ENCODE measurements around the gene FBXO21.

The FBXO21 gene

GRCh38 chr12:117139025-117139717, 51.1 kb downstream of the FBXO21 start:
- Histone ChIP-seq H3K27ac (ENCODE audit: low read depth, low read length, severe bottlenecking) (no peak overlapping the region), H3K9me3 (ENCODE audit: control insufficient read depth, low read length) (no peaks in the 10 kb centered on the region), H3K36me3 (ENCODE audit: control insufficient read depth, insufficient read depth, low read length) (peaks cover 4% of the 10 kb centered on the region), H3K4me3 (ENCODE audit: extremely low read depth, insufficient read depth, low read length, poor library complexity, severe bottlenecking) (no peak overlapping the region), H3K4me1 (ENCODE audit: control insufficient read depth, insufficient read depth, low read length, poor library complexity, severe bottlenecking) (no peaks in the 10 kb centered on the region)
- 99% methylated on average over 5 of the region's 5 CpGs for WGBS, 2 experiments (ENCODE audit: insufficient coverage in 2 of 2)

- H3K4me3 ChIP-seq (ENCODE audit: extremely low read depth, insufficient read depth, low read length, poor library complexity, severe bottlenecking), result no peak overlapping the region
- no peaks in the 10 kb centered on the region for H3K4me1 ChIP-seq (ENCODE audit: control insufficient read depth, insufficient read depth, low read length, poor library complexity, severe bottlenecking)
- WGBS, 2 experiments (ENCODE audit: insufficient coverage in 2 of 2), result 80 to 100% methylated on average over 1 to 2 of the region's 2 CpGs
- H3K9me3 ChIP-seq (ENCODE audit: control insufficient read depth, low read length), result no peaks in the 10 kb centered on the region
- H3K27ac ChIP-seq (ENCODE audit: low read depth, low read length, severe bottlenecking), result no peak overlapping the region
- no peaks in the 10 kb centered on the region for H3K36me3 ChIP-seq (ENCODE audit: control insufficient read depth, insufficient read depth, low read length)
These were observed 55.5 kb downstream of the FBXO21 start for GRCh38 chr12:117134721-117135120.

GRCh38 chr12:117134059-117134458, 56.2 kb downstream of the FBXO21 start:
- H3K4me1 ChIP-seq (ENCODE audit: control insufficient read depth, insufficient read depth, low read length, poor library complexity, severe bottlenecking), result no peaks in the 10 kb centered on the region
- no peak overlapping the region for H3K4me3 ChIP-seq (ENCODE audit: extremely low read depth, insufficient read depth, low read length, poor library complexity, severe bottlenecking)
- WGBS, 2 experiments (ENCODE audit: insufficient coverage in 2 of 2), result 89 to 92% methylated on average over 9 of the region's 10 CpGs
- H3K9me3 ChIP-seq (ENCODE audit: control insufficient read depth, low read length), result no peaks in the 10 kb centered on the region
- H3K27ac ChIP-seq (ENCODE audit: low read depth, low read length, severe bottlenecking), result peak overlapping the region; percentile 62
- H3K36me3 ChIP-seq (ENCODE audit: control insufficient read depth, insufficient read depth, low read length), result no peaks in the 10 kb centered on the region

GRCh38 chr12:117130801-117131200, 59.5 kb downstream of the FBXO21 start:
- Histone ChIP-seq H3K4me1 (ENCODE audit: control insufficient read depth, insufficient read depth, low read length, poor library complexity, severe bottlenecking) (no peaks in the 10 kb centered on the region), H3K4me3 (ENCODE audit: extremely low read depth, insufficient read depth, low read length, poor library complexity, severe bottlenecking) (no peak overlapping the region), H3K9me3 (ENCODE audit: control insufficient read depth, low read length) (peaks cover 25% of the 10 kb centered on the region), H3K27ac (ENCODE audit: low read depth, low read length, severe bottlenecking) (no peak overlapping the region), H3K36me3 (ENCODE audit: control insufficient read depth, insufficient read depth, low read length) (no peaks in the 10 kb centered on the region)
- 76 to 90% methylated on average over 3 to 4 of the region's 7 CpGs for WGBS, 2 experiments (ENCODE audit: insufficient coverage in 2 of 2)

GRCh38 chr12:117129391-117129790, 60.9 kb downstream of the FBXO21 start:
- no peak overlapping the region for H3K4me3 ChIP-seq (ENCODE audit: extremely low read depth, insufficient read depth, low read length, poor library complexity, severe bottlenecking)
- H3K27ac ChIP-seq (ENCODE audit: low read depth, low read length, severe bottlenecking), result no peak overlapping the region
- H3K9me3 ChIP-seq (ENCODE audit: control insufficient read depth, low read length), result peaks cover 25% of the 10 kb centered on the region
- H3K4me1 ChIP-seq (ENCODE audit: control insufficient read depth, insufficient read depth, low read length, poor library complexity, severe bottlenecking), result peaks cover 8% of the 10 kb centered on the region
- WGBS, 2 experiments (ENCODE audit: insufficient coverage in 2 of 2), result 90 to 91% methylated on average over 3 of the region's 5 CpGs
- H3K36me3 ChIP-seq (ENCODE audit: control insufficient read depth, insufficient read depth, low read length), result no peaks in the 10 kb centered on the region

- Histone ChIP-seq H3K27ac (ENCODE audit: low read depth, low read length, severe bottlenecking) (no peak overlapping the region), H3K4me3 (ENCODE audit: extremely low read depth, insufficient read depth, low read length, poor library complexity, severe bottlenecking) (no peak overlapping the region), H3K4me1 (ENCODE audit: control insufficient read depth, insufficient read depth, low read length, poor library complexity, severe bottlenecking) (peaks cover 14% of the 10 kb centered on the region), H3K9me3 (ENCODE audit: control insufficient read depth, low read length) (peaks cover 25% of the 10 kb centered on the region), H3K36me3 (ENCODE audit: control insufficient read depth, insufficient read depth, low read length) (no peaks in the 10 kb centered on the region)
- WGBS, 2 experiments (ENCODE audit: insufficient coverage in 2 of 2), result 98 to 99% methylated on average over 6 of the region's 6 CpGs
These were observed 62.1 kb downstream of the FBXO21 start for GRCh38 chr12:117127933-117128823.

GRCh38 chr12:117126335-117126734, 63.9 kb downstream of the FBXO21 start:
- peaks cover 14% of the 10 kb centered on the region for H3K4me1 ChIP-seq (ENCODE audit: control insufficient read depth, insufficient read depth, low read length, poor library complexity, severe bottlenecking)
- H3K27ac ChIP-seq (ENCODE audit: low read depth, low read length, severe bottlenecking), result no peak overlapping the region
- H3K9me3 ChIP-seq (ENCODE audit: control insufficient read depth, low read length), result peaks cover 25% of the 10 kb centered on the region
- no peak overlapping the region for H3K4me3 ChIP-seq (ENCODE audit: extremely low read depth, insufficient read depth, low read length, poor library complexity, severe bottlenecking)
- no peaks in the 10 kb centered on the region for H3K36me3 ChIP-seq (ENCODE audit: control insufficient read depth, insufficient read depth, low read length)
- WGBS, 2 experiments (ENCODE audit: insufficient coverage in 2 of 2), result 92 to 93% methylated on average over 4 of the region's 4 CpGs

- H3K9me3 ChIP-seq (ENCODE audit: control insufficient read depth, low read length), result peaks cover 25% of the 10 kb centered on the region
- H3K4me3 ChIP-seq (ENCODE audit: extremely low read depth, insufficient read depth, low read length, poor library complexity, severe bottlenecking), result no peak overlapping the region
- H3K36me3 ChIP-seq (ENCODE audit: control insufficient read depth, insufficient read depth, low read length), result no peaks in the 10 kb centered on the region
- peaks cover 14% of the 10 kb centered on the region for H3K4me1 ChIP-seq (ENCODE audit: control insufficient read depth, insufficient read depth, low read length, poor library complexity, severe bottlenecking)
- 96 to 99% methylated on average over 7 of the region's 7 CpGs for WGBS, 2 experiments (ENCODE audit: insufficient coverage in 2 of 2)
- peak overlapping the region; percentile 72 for H3K27ac ChIP-seq (ENCODE audit: low read depth, low read length, severe bottlenecking)
These were observed 64.5 kb downstream of the FBXO21 start for GRCh38 chr12:117125767-117126166.

GRCh38 chr12:117125272-117125613, 65.0 kb downstream of the FBXO21 start:
- Histone ChIP-seq H3K4me1 (ENCODE audit: control insufficient read depth, insufficient read depth, low read length, poor library complexity, severe bottlenecking) (peaks cover 14% of the 10 kb centered on the region), H3K36me3 (ENCODE audit: control insufficient read depth, insufficient read depth, low read length) (no peaks in the 10 kb centered on the region), H3K27ac (ENCODE audit: low read depth, low read length, severe bottlenecking) (peak overlapping the region; percentile 72), H3K9me3 (ENCODE audit: control insufficient read depth, low read length) (peaks cover 25% of the 10 kb centered on the region), H3K4me3 (ENCODE audit: extremely low read depth, insufficient read depth, low read length, poor library complexity, severe bottlenecking) (no peak overlapping the region)
- WGBS, 2 experiments (ENCODE audit: insufficient coverage in 2 of 2), result 60 to 70% methylated on average over 6 of the region's 6 CpGs

GRCh38 chr12:117124421-117125271, 65.6 kb downstream of the FBXO21 start:
- peak overlapping the region; percentile 72 for H3K27ac ChIP-seq (ENCODE audit: low read depth, low read length, severe bottlenecking)
- H3K4me3 ChIP-seq (ENCODE audit: extremely low read depth, insufficient read depth, low read length, poor library complexity, severe bottlenecking), result no peak overlapping the region
- no peaks in the 10 kb centered on the region for H3K36me3 ChIP-seq (ENCODE audit: control insufficient read depth, insufficient read depth, low read length)
- H3K9me3 ChIP-seq (ENCODE audit: control insufficient read depth, low read length), result peaks cover 25% of the 10 kb centered on the region
- peaks cover 14% of the 10 kb centered on the region for H3K4me1 ChIP-seq (ENCODE audit: control insufficient read depth, insufficient read depth, low read length, poor library complexity, severe bottlenecking)
- 83 to 89% methylated on average over 6 to 7 of the region's 8 CpGs for WGBS, 2 experiments (ENCODE audit: insufficient coverage in 2 of 2)

Data from mesodermal cell (in vitro differentiated cells).